ENCODE data around the gene TNNC1.

The TNNC1 gene

DNA sequence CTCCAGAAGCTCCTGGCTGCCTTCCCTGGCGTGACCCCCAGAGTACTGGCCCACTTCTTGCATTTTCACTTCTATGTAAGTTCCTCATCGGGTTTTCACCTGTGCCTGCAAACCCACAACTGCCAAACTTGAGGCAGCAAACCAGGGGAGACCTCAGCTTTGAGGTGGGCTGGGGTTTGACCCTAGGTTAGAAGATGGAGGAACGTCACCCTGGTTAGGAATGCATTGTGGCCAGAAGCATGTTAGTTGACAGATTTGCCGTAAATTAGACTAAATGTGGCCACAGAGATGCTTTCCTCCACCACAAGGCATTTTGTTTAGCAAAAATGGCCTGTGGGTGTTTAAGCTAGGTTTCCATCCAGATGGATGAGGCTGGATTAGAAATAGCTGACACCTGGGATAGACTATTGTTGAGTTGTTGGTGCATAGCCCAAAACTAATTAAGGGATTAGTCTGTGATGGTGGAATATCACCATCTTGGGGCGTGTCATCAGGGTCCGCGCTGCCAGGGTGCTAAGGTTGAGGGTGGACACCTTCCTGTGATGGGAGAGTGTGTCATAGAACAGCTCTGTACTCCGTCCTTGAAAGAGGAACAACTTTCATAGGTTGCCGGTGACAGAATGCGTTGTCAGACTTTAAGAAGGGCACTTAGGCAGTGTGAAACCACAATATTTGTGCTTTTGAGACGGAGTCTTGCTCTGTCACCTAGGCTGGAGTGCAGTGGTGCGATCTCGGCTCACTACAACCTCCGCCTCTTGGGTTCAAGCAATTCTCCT, 5.1 kb upstream of the TNNC1 start:
- DNase-seq (ENCODE audit: low read depth in 2 of 2) = no peak

DNA sequence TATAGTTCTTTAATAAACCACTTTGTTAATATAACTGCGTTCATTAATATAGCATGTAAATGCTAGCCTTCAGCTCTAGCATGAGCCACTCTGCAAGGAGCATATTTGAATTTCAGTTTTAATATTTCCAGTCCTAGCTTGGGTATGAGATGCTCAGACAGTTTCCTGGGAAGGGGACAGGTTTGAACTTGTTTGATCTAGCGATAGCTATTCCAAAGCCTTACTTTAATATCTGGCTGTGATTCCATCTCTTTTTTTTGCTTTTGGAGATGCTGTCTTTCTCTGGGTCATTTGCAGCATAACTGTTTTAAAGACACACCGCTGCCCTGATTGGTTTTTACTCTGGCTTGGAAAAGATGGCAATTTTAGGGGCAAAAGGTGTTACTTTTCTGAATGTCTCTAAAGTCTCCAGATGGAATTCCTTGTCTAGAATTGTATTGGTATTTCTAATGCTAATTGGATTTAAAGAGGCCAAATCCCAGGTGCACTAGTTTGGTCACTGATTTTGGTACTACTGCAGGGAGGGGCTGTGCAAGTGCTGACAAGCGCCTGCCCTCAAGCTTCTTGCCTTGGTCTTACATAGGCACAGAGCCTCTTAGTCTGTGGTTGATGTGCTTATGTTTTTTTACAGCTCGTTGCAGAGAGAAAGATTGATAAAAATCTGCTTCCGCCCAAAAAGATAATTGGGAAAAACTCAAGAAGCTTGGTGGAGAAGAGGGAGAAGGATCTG, 4.4 kb upstream of the TNNC1 start:
- no peak for DNase-seq (ENCODE audit: low read depth in 2 of 2)

DNA sequence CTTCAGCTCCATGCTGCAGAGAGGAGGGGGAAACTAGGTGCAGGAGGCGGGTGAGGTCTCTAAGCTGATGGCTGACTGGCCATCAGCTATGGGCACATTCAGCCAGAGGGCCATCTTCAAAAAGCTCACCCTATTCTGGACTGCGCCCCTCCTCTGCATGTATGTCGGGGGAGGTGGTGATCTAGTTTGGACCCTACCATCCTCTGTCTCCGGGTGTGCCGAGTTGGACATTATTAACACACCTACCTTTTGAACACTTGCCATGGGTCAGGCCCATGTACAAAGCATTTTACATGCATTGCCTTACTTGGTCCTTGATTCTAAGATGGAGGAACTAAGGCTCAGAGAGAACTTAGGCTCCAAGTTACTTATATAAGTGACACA, 3.0 kb upstream of the TNNC1 start:
- no peak for DNase-seq (ENCODE audit: low read depth in 2 of 2)

DNA sequence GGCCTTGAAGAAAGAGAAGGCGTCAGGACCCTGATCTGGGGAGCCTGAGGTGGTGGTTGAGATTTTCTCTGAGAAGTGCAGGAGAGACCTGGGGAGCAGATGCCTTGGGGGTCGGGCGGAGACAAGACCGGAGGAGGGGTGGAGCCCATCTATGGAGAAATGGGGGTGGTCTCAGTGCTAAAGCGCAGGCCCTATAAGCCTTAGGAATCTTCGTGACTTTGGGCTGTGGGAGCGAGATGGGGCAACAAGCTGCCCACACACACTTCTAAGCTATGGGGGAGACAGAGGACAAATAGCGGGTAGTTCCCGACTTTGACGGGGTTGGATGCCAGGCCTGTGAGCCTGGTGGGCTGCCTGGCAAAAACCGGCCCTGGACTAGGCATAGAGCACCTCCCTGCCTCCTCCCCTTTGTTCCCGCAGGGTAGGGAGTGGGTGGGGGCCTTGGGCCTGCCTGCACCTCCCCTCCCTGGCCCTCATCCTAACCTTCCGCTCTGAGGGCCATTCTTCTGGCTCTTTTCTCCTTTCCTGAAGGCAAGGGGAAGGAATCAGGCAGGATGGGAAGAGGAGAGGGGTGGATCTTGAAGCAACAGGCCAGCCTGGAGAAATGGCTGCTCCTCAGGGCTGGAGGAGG, 2.4 kb upstream of the TNNC1 start:
- no peak for DNase-seq (ENCODE audit: low read depth in 2 of 2)

DNA sequence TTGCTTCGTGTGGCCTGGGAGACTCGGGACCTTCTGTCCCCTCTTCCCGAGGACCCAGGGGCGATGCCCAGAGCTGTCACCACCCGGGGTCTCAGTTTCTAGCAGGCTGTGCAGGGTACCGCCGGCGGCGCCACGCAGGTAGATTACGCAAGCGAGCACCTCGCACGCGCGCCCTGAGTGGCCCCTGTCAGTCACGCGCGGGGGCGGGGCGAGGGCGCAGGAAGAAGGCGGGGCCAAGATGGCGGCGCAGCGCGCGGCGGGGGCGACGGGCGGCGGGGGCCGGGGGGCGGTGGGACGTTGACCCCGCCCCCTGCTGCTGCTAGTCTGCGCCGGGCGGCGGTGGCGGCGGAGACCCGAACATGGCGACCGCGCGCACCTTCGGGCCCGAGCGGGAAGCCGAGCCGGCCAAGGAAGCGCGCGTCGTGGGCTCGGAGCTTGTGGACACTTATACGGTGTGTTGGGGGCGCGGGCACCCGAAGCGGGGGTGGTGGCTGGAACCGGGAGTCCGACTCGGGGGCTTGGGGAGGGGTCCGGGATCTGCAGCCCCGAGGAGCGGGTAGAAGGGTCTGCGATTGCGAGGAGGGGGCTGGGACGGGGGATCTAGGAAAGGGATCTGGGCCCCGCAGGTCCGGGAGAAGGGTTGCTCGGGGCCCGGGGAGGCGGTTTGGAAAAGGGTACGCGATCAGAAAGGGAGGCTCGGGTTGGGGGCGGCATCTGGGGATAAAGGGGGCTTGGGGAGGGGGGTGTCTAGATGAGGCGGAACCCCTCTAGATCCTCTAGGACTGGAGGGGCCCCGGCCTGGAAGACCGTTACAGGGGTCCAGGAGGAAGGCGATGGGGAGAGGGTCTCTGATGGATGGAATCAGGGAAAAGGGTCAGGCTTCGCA, 1.7 kb upstream of the TNNC1 start, which contains the start of gene NISCH:
Gene NISCH (plus strand): TSS at position 322 of the 886 bp plus-strand sequence. CDS start 38 bp downstream, at position 360.
- peak; percentile 44 to 47 for DNase-seq (ENCODE audit: low read depth in 2 of 2)

DNA sequence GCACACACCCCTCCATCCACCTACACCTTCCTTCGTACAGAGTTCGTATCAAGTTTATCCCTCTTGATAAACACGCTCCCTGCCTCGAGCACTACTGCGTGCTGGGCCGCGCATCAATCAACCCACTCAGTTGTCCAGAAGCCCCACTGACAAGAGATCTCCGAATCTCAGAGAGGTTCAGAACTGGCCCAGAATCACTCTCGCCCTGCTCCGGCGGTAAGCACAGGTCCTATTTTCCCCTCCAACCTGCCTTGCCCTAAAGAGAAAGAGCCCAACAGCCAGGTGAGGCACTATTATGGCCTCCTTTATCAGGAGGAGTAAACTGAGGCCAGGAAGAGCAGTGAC, 1.1 kb upstream of the TNNC1 start:
- DNase-seq (ENCODE audit: low read depth in 2 of 2) = no peak

DNA sequence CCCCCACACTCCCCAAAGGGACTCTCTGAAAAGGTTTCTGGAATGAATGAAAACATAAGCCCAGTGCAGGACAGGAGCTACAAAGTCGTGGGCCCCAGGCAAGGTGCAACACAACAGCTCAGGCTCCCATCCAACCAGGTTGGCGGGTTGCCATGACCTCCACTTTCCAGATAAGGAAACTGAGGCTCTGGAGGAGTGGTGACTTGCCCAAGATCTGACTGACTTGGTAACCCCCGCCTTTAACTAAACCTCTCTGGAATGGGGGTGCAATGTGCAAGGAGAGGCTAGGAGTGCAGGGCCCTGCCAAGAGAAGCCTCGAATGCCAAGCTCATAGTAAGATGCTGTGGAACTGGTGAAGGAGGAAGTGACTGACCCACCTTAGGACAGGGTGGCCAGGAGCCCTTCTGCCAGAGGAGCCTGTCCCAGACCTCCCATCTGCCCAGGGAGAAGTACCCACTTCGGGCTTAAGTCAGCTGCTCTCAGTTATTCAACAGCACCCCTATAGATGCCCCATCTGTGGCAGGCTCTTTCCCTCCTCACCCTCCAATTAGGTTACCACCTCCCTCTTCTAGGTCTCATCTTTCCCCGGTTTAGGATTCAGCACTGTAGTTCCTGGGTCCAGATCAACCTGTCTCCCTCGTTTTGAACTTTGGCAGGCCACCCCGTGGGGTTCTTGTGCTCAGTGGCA, 553 bp upstream of the TNNC1 start:
- no peak for DNase-seq (ENCODE audit: low read depth in 2 of 2)

DNA sequence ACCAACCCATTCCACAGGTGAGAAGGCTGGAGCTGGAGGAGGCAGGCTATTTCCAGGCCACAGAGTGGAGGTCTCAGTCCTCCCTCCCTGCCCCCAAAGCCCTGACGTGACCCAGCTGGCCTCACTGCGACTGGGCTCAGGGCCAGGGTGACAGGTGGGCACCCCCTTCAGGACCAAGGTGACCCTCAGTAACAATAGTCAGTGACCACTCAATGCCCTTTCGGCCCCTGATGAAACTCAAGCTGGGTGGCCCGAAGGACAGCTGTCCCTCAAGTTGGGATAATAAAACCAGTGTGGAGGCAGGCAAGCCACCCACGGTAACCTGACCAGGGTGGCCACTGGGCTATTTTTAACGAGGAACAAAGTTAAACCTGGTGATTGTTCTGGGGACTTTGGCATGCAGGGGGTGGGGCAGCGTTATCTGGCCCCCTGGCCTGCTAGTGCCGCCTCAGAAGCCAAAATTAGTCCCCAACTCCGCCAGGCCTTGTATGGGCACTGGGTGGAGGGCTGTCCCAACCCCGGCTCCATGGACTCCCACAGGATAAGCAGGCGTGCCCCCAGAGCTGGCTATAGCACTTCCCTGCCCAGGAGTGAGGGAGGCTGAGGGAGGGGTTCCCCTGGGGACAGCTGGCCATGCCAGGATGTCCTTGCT, 1.1 kb downstream of the TNNC1 start:
- DNase-seq (ENCODE audit: low read depth in 2 of 2) = no peak

DNA sequence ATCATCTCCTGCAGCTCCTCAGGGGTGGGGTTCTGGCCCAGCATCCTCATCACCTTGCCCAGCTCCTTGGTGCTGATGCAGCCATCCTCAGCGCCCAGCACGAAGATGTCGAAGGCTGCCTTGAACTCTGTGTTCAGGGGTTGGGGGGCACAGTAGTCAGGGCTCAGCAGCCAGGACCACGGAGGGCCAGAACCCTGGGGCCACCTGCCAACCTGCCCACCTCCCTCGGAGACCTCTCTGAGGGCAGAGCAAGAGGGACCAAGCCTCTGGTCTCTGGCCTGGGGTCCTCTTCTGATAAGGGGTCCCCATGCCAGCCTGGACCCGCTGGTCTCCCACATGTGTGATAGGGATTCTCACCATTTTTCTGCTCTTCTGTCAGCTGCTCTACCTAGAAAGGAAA, 1.7 kb downstream of the TNNC1 start:
- no peak for DNase-seq (ENCODE audit: low read depth in 2 of 2)

DNA sequence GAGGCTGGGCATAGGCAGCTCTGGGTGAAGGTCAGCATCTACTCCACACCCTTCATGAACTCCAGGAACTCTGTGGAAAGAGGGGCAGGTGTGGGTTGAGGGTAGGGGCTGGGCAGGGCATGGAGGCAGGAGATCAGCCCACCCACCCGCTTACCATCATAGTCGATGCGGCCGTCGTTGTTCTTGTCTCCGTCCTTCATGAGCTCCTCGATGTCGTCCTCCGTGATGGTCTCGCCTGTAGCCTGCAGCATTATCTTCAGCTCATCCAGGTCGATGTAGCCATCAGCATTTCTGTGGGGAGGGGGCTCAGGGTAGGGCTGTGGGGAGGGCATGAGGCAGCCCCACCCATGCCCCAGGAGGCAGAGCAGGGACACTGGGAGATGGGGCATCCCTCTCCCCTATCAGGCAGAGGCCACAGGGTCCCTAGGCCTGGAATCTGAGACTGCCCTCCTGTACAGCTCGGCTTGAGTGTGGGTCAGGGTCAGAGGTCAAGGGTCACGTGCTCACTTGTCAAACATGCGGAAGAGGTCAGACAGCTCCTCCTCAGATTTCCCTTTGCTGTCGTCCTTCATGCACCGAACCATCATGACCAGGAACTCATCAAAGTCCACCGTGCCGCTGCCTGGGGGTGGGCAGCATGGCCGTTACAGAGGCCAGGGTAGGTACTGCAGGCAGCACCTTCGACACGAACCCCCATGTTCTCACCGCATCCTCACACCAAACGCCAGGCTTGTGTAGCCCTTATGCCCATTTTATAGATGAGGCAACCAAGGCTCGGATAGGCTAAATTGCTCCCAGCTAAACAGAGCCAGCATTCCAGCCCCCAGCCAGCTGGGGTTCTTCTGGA, 2.4 kb downstream of the TNNC1 start:
- DNase-seq (ENCODE audit: low read depth in 2 of 2) = no peak

DNA sequence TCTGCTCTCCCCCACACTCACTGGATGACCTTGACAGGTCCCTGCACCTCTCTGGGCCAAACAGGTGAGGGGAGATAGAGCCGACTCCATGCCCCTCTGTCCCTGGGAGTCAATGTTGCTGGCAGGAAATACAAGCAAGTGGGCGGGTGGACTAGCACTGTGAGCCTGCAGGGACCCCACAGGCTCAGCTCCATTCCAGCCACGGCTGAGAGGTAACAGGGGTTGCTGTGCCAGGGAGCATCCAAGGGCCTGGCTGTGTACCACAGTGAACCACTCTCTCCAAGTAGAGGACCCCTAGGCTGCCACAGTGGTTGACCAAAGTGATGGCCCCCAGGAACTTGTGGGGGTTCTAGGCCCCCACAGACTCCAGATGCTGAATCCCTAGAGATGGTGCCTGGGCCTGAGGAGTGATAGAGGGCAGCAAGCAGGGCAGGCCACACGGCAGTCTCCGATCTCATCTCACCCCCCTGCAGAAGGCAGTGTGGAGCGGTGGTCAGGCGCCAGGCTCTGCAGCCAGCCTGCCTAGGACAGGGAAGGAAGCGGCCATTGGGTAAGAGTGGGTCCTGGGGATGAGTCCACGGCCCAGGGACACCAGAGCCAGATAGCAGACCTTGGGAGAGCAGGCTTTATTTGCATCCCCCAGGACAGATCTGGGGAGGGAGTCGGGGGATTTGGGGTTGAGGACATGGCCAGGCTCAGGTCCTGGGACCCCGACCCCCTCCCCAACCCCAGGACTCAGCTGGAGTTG, 3.2 kb downstream of the TNNC1 start:
- no peak for DNase-seq (ENCODE audit: low read depth in 2 of 2)

DNA sequence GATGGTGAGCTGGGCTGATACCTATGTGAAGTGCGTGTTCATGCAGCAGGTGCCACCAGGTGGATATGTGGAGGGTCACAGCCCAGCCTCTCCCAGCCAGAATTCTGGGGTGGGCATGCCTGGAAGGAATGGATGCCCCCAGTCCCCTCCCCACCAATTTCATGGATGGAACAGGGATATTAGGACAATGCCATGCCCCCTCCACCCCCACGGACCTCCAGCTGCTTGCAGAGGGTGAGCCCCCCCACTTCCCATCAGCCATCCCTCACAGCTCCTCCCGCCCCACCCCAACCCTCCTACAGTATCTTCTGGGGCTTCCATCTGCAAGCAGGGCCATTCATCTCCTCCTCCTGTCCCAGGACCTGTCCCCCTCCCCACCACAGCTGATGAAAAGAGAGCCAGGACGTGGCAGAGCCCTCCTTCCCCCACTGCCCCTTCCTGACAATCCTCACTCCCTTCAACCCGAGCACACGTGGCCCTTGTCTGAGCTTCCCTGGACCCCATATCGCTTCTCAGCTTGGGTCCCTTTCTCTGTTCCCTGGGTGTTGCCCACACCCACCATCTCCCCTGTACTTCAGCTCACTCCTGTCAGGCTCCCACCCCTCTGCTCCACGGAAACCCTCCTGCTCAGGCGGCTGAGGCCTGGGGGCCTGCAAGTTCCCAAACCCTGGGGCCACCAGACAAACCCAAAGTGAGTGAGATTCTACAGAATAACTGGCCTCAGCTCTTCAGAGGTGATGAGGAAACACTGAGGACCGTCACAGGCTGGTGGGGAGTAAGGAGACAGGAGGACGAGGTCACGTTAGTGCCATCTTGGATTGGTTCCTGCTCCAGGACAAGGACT, 6.1 kb downstream of the TNNC1 start:
- DNase-seq (ENCODE audit: low read depth in 2 of 2) = no peak

DNA sequence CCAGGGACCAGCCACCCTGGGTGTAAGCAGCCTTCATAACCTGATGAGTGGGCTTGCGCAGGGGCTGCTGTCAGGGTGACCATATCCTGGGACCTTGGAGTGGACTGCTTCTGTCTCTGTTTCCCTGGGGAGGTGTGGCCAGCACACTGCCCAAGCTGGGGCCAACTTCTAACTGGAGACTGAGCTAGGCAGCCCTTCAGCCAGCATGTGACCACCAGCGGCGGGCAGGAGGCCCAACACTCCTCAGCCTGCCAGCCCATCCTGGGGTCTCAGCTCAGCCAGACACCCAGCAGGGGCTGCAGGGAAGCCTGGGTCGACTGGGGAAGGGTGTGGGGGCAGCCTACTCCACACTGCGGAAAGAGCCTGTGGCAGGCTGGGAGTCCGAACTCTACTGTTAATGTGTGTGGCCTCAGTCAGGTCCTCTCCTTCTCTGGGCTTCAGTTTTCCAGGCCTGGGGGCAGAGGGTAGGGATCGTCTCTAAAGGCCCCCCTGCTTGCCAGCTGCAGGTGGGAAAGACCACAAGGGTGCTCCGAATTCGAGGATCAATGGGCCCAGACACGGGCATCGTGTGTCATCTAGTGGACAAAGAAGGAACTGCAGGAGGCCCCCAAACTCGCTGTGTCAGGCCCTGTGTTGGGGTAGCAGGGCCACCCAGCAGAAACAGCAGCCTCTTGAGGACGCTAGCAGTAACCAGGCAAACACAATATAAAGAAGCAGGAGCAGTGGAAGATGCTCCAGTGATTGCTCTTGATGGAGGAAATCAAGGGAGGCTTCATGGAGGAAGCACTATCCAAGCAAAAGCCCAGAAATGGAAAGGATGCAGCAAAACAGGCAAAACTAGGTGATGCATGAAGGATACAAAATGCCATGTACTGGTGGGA, 7.0 kb downstream of the TNNC1 start:
- DNase-seq (ENCODE audit: low read depth in 2 of 2) = no peak

DNA sequence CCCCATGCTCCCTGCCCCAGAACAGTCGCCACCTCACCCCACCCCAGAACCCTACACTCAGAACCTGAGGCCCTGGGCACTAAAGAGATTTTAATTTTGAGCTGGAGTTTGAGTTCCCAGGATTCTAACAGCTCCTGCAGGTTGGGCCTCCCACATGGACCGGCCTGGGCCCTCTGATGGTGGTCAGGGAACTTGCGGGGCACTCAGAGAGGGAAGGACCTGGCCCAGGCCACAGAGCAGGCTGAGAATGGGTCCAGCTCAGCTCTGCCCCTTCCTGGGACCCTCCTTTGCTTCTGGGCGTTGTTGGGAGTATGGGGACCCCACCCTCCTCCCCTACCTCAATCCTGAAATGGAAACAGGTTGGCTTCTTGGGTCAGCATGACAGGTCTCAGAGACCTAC, 7.8 kb downstream of the TNNC1 start:
- DNase-seq (ENCODE audit: low read depth in 2 of 2) = no peak

DNA sequence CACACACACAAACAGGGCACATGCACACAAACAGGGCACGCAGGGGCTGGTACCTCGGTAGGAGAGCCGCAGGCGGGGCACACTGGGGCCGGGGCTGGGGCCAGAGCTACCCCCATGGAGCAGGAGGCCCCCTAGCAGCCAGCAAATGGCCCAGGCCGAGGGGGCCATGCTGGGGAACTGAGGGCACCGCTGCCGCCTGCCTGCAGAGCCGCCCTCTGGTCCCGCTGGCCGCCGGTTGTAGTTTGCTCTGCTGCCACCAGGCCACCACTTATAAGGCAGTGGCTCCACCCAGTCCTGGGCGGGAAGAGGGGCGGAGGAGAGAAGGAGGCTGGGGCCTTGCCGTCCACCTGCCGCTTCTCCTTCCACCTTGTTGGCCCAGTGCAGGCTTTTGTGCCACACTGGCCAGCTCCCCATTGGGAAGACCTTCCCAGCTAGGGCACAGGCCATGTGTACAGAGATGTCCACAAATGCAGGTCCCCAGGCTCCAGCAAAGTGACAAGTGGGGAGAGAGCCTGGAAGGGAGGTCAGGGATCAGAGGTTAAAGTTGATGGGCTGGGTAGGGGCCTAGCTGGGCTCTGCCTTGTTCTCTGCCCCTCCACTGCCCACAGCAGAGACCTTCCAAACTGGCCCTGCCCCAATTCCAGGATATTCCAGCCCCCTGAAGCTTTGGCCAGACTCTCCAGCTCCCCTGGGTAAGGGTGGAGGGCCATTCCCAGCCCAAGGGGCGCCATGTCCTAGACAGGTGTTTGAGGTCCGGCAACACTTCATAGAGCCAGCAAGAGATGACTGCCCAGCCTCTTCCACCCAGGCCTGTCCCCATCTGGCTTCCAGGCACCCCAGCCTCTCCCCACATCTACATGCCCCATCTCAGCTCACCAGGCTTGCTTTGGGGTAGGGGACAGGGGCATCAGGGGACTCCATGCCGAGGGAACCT, 8.7 kb downstream of the TNNC1 start, which contains the start of gene SEMA3G:
Gene SEMA3G (minus strand): TSS at position 244 of the 934 bp plus-strand sequence. CDS start 76 bp downstream, at position 168.
- DNase-seq (ENCODE audit: low read depth in 2 of 2) = no peak

Data from fibroblast of skin of left biceps (primary cell).